Measurements from ENCODE around the gene DNAH6.
"Not testable (repeated sequence)": the region's sequence is repeated elsewhere in the genome, so short reads cannot be mapped to it uniquely, and the experiment has no call there.

Gene DNAH6

GRCh38 chr2:84539729-84540128 is 23.4 kb downstream of the DNAH6 start:
- TF ChIP-seq CTCF (IDR thresholded peaks at IDR 0.05; ENCODE audit: extremely low read depth, missing control alignments) = no peak

GRCh38 chr2:84545005-84545404 is 28.7 kb downstream of the DNAH6 start:
- DNase-seq (ENCODE audit: low spot score) = no peak

More at GRCh38 chr2:84539729-84540128, 23.4 kb downstream of the DNAH6 start:
- DNase-seq (ENCODE audit: low spot score) = no peak

GRCh38 chr2:84546551-84546950 is 30.3 kb downstream of the DNAH6 start:
- no peak for DNase-seq (ENCODE audit: low spot score)
- no peak for TF ChIP-seq CTCF (IDR thresholded peaks at IDR 0.05; ENCODE audit: extremely low read depth, missing control alignments)

More at GRCh38 chr2:84545005-84545404, 28.7 kb downstream of the DNAH6 start:
- TF ChIP-seq CTCF (IDR thresholded peaks at IDR 0.05; ENCODE audit: extremely low read depth, missing control alignments) = no peak

- no peak for TF ChIP-seq CTCF (IDR thresholded peaks at IDR 0.05; ENCODE audit: extremely low read depth, missing control alignments)
- no peak for DNase-seq (ENCODE audit: low spot score)
Measured at GRCh38 chr2:84548303-84548702, 32.0 kb downstream of the DNAH6 start.

- no peak for DNase-seq (ENCODE audit: low spot score)
- no peak for TF ChIP-seq CTCF (IDR thresholded peaks at IDR 0.05; ENCODE audit: extremely low read depth, missing control alignments)
Measured at GRCh38 chr2:84550916-84551315, 34.6 kb downstream of the DNAH6 start.

GRCh38 chr2:84551526-84551925 is 35.2 kb downstream of the DNAH6 start:
- not testable (repeated sequence) for DNase-seq (ENCODE audit: low spot score)

GRCh38 chr2:84556190-84556589 is 39.9 kb downstream of the DNAH6 start:
- no peak for TF ChIP-seq CTCF (IDR thresholded peaks at IDR 0.05; ENCODE audit: extremely low read depth, missing control alignments)
- no peak for DNase-seq (ENCODE audit: low spot score)

- TF ChIP-seq CTCF (IDR thresholded peaks at IDR 0.05; ENCODE audit: extremely low read depth, missing control alignments) = no peak
- DNase-seq (ENCODE audit: low spot score) = no peak
Measured at GRCh38 chr2:84559838-84560237, 43.5 kb downstream of the DNAH6 start.
